Measurements from ENCODE around the gene CNKSR3. TPM values are rescaled to one million over a fixed set of nuclear protein-coding genes. Genes with fewer than 3 reads are reported as not detected.

The CNKSR3 gene
- total RNA-seq, 6 donors from 2014 or later, result 2.1 to 14.3 (median 7.5) TPM

GRCh38 chr6:154535851-154536250 is 25.4 kb upstream of the CNKSR3 start:
- H3K4me3 ChIP-seq, result no peak overlapping the region
- no peak for TF ChIP-seq EP300 (IDR thresholded peaks at IDR 0.05)
- no peak for TF ChIP-seq POLR2A (IDR thresholded peaks at IDR 0.05)
- no peak for TF ChIP-seq CTCF (IDR thresholded peaks at IDR 0.05)
- no peak for TF ChIP-seq POLR2AphosphoS5 (IDR thresholded peaks at IDR 0.05)
- no peak overlapping the region for H3K27ac ChIP-seq
- H3K36me3 ChIP-seq, result no peaks in the 10 kb centered on the region
- WGBS, 2 donors, result 82 to 84% methylated on average over 2 of the region's 2 CpGs
- H3K27me3 ChIP-seq, result no peaks in the 10 kb centered on the region
- ATAC-seq (ENCODE audit: low FRiP score in 2 of 2) (no peak), DNase-seq (no peak)
- H3K9me3 ChIP-seq, result no peaks in the 10 kb centered on the region
- no peaks in the 10 kb centered on the region for H3K4me1 ChIP-seq

- Histone ChIP-seq H3K4me1 (no peaks in the 10 kb centered on the region), H3K4me3 (no peak overlapping the region), H3K9me3 (no peaks in the 10 kb centered on the region), H3K27ac (no peak overlapping the region), H3K36me3 (no peaks in the 10 kb centered on the region), H3K27me3 (no peaks in the 10 kb centered on the region)
- TF ChIP-seq CTCF (IDR thresholded peaks at IDR 0.05), result no peak
- TF ChIP-seq POLR2AphosphoS5 (IDR thresholded peaks at IDR 0.05), result no peak
- no peak for TF ChIP-seq EP300 (IDR thresholded peaks at IDR 0.05)
- no peak for TF ChIP-seq POLR2A (IDR thresholded peaks at IDR 0.05)
- no peak for DNase-seq
- WGBS, 2 donors, result 69 to 79% methylated on average over 3 of the region's 3 CpGs
- no peak for ATAC-seq (ENCODE audit: low FRiP score in 2 of 2)
These were observed 24.7 kb upstream of the CNKSR3 start for GRCh38 chr6:154535147-154535546.

GRCh38 chr6:154534531-154534930 is 24.0 kb upstream of the CNKSR3 start:
- DNase-seq (no peak), ATAC-seq (ENCODE audit: low FRiP score in 2 of 2) (no peak)
- no peaks in the 10 kb centered on the region for H3K4me1 ChIP-seq
- H3K36me3 ChIP-seq, result no peaks in the 10 kb centered on the region
- 90 to 94% methylated on average over 2 of the region's 2 CpGs for WGBS, 2 donors
- H3K9me3 ChIP-seq, result no peaks in the 10 kb centered on the region
- TF ChIP-seq POLR2A (IDR thresholded peaks at IDR 0.05), result no peak
- no peak for TF ChIP-seq CTCF (IDR thresholded peaks at IDR 0.05)
- no peak for TF ChIP-seq EP300 (IDR thresholded peaks at IDR 0.05)
- H3K27ac ChIP-seq, result no peak overlapping the region
- no peaks in the 10 kb centered on the region for H3K27me3 ChIP-seq
- no peak overlapping the region for H3K4me3 ChIP-seq

GRCh38 chr6:154532426-154532825 is 21.9 kb upstream of the CNKSR3 start:
- Histone ChIP-seq H3K9me3 (no peaks in the 10 kb centered on the region), H3K4me3 (no peak overlapping the region), H3K27me3 (no peaks in the 10 kb centered on the region), H3K4me1 (no peaks in the 10 kb centered on the region), H3K36me3 (no peaks in the 10 kb centered on the region), H3K27ac (no peak overlapping the region)
- DNase-seq (no peak), ATAC-seq (ENCODE audit: low FRiP score in 2 of 2) (no peak)
- TF ChIP-seq POLR2AphosphoS5 (IDR thresholded peaks at IDR 0.05) (no peak), EP300 (IDR thresholded peaks at IDR 0.05) (no peak), CTCF (IDR thresholded peaks at IDR 0.05) (no peak), POLR2A (IDR thresholded peaks at IDR 0.05) (no peak)
- WGBS, 2 donors, result 78 to 83% methylated on average over 4 of the region's 4 CpGs

- 96 to 99% methylated on average over 6 of the region's 6 CpGs for WGBS, 2 donors
- Histone ChIP-seq H3K4me1 (no peaks in the 10 kb centered on the region), H3K27me3 (no peaks in the 10 kb centered on the region), H3K27ac (no peak overlapping the region), H3K4me3 (no peak overlapping the region), H3K9me3 (no peaks in the 10 kb centered on the region), H3K36me3 (no peaks in the 10 kb centered on the region)
- ATAC-seq (ENCODE audit: low FRiP score in 2 of 2), result no peak
- no peak for TF ChIP-seq EP300 (IDR thresholded peaks at IDR 0.05)
- TF ChIP-seq POLR2A (IDR thresholded peaks at IDR 0.05), result no peak
- no peak for TF ChIP-seq POLR2AphosphoS5 (IDR thresholded peaks at IDR 0.05)
- no peak for TF ChIP-seq CTCF (IDR thresholded peaks at IDR 0.05)
- no peak for DNase-seq
These were observed 19.5 kb upstream of the CNKSR3 start for GRCh38 chr6:154529957-154530356.
